Colonic mucosa (tissue), 4 donors: Measurements from ENCODE around the gene MTCL1. TPM values are rescaled to one million over a fixed set of nuclear protein-coding genes. Genes with fewer than 3 reads are reported as not detected.

Experiments used
- DNase-seq: peaks from one replicate; pipeline ENCODE4 v3.0.0-alpha.2; 2020
- H3K27ac ChIP-seq: fragments of 200-600 bp; one replicate; pipeline ENCODE4 v1.8.0; 2021
- H3K27me3 ChIP-seq: fragments of 200-600 bp; one replicate; pipeline ENCODE4 v1.8.0; 2021
- H3K36me3 ChIP-seq: fragments of 200-600 bp; one replicate; pipeline ENCODE4 v1.8.0; 2021
- H3K4me1 ChIP-seq: fragments of 200-600 bp; one replicate; pipeline ENCODE4 v1.8.0; 2021; ENCODE audit warnings: mild to moderate bottlenecking
- H3K4me3 ChIP-seq: fragments of 200-600 bp; one replicate; pipeline ENCODE4 v1.8.0; 2021
- H3K9ac ChIP-seq, 2 donors: one replicate each; pipeline ENCODE4 v1.7.0; 2013; ENCODE audit warnings: control low read depth in 2 of 2, low read depth in 2 of 2, low read length in 2 of 2
- H3K9me3 ChIP-seq: fragments of 200-600 bp; one replicate; pipeline ENCODE4 v1.8.0; 2021
- intact Hi-C: fragments of 100-400 bp; cut with DNase I; formaldehyde crosslinking; loops from one replicate; pipeline ENCODE4 v1.14.1; 2022
- total RNA-seq, 2 donors: library from RNA; stranded (reverse); fragmentation: NEBNext Ultra II Directional in 1 of 2; extraction: Animal tissue kit (Norgen Biotek cat#: 25700) in 1 of 2; gene quantifications; one replicate each; pipeline ENCODE4 v1.2.1, GENCODE V29; 2021
- TF ChIP-seq, protein P1 (sequence below): fragments of 200-600 bp; IDR thresholded peaks from one replicate; pipeline ENCODE4 v1.8.0; 2022; ENCODE audit warnings: antibody characterized with exemption, mild to moderate bottlenecking
- donor health status: healthy.
- donor health status: DM: no; HTN: no; CAD: no.
- donor health status: DM: no; HTN: no; CAD: no.

MTCL1 gene
- total RNA-seq, 2 donors from 2014 or later, result 2.3 to 20.8 TPM

DNA sequence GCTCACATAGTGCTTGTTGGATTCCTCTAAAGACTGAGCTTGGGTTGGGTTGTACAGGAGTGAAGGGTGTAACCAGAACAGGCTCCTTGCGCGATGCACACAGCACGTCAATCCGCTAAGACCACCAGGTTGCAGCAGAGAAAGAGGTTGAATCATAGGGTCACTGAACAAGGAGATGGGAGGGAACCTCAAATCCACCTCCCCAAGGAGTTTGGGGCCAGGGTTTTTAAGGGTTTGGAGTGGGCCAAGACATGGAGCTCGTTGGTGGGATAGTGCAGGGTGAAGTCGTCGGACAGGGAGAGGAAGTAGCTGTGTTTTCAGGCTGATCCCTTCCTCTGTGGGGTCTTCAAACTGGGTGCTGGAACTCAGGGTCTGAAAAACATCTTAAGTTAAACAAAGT lies 20.8 kb upstream of the MTCL1 start:
- intact Hi-C loops, result no loop called here
- no peaks in the 10 kb centered on the region for H3K27me3 ChIP-seq
- no peaks in the 10 kb centered on the region for H3K36me3 ChIP-seq

DNA sequence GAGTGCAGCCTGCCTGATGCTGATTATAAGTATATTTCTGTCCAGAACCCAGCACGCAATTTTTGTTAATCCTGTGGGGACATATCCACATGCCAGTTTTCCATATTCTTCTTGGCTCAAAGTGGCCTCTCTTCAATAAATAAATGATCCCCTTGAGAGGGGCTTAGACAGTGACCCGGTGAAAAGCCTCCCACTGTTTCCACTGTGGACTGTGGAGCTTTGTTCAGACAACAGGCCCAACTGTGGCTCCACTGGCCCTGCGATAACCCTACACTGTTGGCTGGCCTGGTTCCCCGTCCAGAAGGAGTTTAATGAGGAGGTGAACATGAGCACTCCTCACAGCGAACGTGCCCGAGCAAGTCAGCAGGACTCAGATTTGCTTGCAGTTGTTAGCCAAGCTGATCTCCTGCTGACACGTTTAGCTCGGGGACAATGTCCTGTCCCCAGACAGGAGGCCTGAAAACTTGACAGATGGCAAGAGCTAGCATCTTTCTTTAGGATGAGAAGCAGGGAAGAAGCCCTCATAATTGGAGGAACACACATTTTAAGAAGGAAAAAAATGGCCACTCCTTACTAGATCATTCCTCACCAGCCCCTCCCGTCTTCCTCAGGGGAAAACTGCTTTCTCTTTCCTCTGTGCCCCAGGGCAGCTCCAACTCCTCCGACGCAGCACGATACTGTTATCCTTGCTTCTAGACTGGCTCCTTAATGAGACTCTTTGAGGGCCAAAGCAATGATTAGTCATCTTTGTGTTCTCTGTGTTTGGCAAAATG lies 20.0 kb upstream of the MTCL1 start:
- Histone ChIP-seq H3K36me3 (no peaks in the 10 kb centered on the region), H3K9ac (no peak overlapping the region), H3K27me3 (no peaks in the 10 kb centered on the region), H3K4me1 (no peaks in the 10 kb centered on the region), H3K27ac (no peak overlapping the region), H3K9me3 (no peaks in the 10 kb centered on the region), H3K4me3 (no peak overlapping the region)
- TF ChIP-seq, protein P1, sequence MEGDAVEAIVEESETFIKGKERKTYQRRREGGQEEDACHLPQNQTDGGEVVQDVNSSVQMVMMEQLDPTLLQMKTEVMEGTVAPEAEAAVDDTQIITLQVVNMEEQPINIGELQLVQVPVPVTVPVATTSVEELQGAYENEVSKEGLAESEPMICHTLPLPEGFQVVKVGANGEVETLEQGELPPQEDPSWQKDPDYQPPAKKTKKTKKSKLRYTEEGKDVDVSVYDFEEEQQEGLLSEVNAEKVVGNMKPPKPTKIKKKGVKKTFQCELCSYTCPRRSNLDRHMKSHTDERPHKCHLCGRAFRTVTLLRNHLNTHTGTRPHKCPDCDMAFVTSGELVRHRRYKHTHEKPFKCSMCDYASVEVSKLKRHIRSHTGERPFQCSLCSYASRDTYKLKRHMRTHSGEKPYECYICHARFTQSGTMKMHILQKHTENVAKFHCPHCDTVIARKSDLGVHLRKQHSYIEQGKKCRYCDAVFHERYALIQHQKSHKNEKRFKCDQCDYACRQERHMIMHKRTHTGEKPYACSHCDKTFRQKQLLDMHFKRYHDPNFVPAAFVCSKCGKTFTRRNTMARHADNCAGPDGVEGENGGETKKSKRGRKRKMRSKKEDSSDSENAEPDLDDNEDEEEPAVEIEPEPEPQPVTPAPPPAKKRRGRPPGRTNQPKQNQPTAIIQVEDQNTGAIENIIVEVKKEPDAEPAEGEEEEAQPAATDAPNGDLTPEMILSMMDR, result no peak
- intact Hi-C loops, result no loop called here
- DNase-seq, result peak; percentile 1

More for the DNA sequence above, 20.8 kb upstream of the MTCL1 start:
- Histone ChIP-seq H3K4me3 (no peak overlapping the region), H3K9ac (no peak overlapping the region), H3K27ac (no peak overlapping the region), H3K4me1 (no peaks in the 10 kb centered on the region), H3K9me3 (no peaks in the 10 kb centered on the region)
- TF ChIP-seq, protein P1, result no peak
- peak; percentile 6 for DNase-seq

DNA sequence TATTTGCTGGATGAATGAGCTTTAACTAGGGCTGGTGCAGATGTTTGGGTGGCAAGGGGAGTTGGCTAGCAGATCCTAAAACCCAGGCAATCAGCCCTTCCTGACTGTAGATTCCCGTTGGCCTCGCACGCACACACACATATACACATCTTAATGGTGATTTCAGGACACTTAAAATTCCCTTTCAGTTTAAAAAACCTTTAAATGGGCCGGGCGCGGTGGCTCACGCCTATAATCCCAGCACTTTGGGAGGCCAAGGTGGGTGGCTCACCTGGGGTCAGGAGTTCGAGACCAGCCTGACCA lies 19.5 kb upstream of the MTCL1 start:
- DNase-seq, result no peak
- Histone ChIP-seq H3K27ac (no peak overlapping the region), H3K36me3 (no peaks in the 10 kb centered on the region), H3K27me3 (no peaks in the 10 kb centered on the region), H3K9me3 (no peaks in the 10 kb centered on the region), H3K9ac (no peak overlapping the region), H3K4me3 (no peak overlapping the region), H3K4me1 (no peaks in the 10 kb centered on the region)
- TF ChIP-seq, protein P1, result no peak
- intact Hi-C loops, result no loop called here

DNA sequence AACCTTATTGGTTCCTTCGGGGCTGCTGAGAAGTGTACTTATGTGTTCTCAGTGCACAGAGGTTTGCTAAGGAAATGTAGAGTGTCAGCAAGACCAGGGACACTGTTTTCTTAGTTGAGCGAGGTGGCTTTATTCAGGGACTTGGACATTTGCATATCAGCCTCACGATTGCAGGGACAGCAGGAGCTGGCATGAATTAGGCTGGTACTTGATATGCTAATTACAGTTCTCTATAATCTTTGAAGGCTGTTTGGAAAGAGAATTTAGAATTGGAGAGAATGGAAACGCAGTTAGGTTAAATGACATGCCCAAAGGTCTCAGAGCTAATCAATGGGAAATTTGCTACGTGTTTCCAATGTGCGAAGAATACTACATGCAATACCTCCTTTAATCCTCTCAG lies 18.7 kb upstream of the MTCL1 start:
- Histone ChIP-seq H3K36me3 (no peaks in the 10 kb centered on the region), H3K9ac (no peak overlapping the region), H3K4me1 (no peaks in the 10 kb centered on the region), H3K27me3 (no peaks in the 10 kb centered on the region), H3K27ac (no peak overlapping the region), H3K9me3 (no peaks in the 10 kb centered on the region), H3K4me3 (no peak overlapping the region)
- no peak for DNase-seq
- TF ChIP-seq, protein P1, result no peak
- intact Hi-C loops, result no loop called here

DNA sequence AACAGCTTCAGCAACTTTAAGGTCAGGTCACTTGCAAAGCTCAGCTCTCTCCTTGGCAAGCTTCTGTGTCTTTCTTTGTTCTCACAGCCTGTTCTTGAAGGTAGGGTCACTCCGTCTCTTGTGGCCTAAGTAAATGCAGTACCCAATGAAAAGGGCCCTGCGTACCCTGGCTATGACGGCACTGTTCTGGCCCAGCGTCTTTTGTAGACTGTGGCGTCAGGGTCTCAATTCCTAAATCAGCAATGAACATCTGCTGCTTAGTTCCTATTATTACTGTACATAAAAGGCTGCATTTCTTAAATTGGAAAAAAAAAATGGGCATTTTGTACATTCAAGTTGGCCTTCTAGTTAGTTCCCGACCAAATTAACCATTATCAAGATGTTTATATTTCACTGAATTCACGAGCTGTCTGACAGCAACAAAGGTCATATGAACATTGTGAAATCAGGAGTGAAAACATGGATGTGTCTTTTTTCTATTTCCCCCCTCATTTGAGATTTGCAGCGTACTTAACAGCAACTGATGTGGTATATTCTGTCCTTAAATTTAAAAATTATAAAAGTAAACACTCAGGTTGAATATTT lies 17.0 kb upstream of the MTCL1 start:
- TF ChIP-seq, protein P1, result no peak
- intact Hi-C loops, result no loop called here
- no peak overlapping the region for H3K9ac ChIP-seq
- no peaks in the 10 kb centered on the region for H3K27me3 ChIP-seq
- no peak overlapping the region for H3K4me3 ChIP-seq
- H3K4me1 ChIP-seq, result no peaks in the 10 kb centered on the region
- DNase-seq, result no peak
- no peaks in the 10 kb centered on the region for H3K9me3 ChIP-seq
- no peak overlapping the region for H3K27ac ChIP-seq
- no peaks in the 10 kb centered on the region for H3K36me3 ChIP-seq
